Vagina (tissue), 2 donors: ENCODE measurements around the gene ITGA11.

Experiments
- POLR2A ChIP-seq, 2 donors: fragments of 450-650 bp; IDR thresholded peaks; one replicate each; pipeline ENCODE4 v1.6.1; 2017; ENCODE audit warnings: antibody characterized with exemption in 2 of 2, mild to moderate bottlenecking in 2 of 2, moderate library complexity in 2 of 2
- POLR2AphosphoS5 ChIP-seq, 2 donors: sonication (generic); formaldehyde crosslinking; IDR thresholded peaks; one replicate each; pipeline ENCODE4 v1.9.0; 2017; ENCODE audit warnings: antibody characterized with exemption in 2 of 2, mild to moderate bottlenecking in 2 of 2, low read depth in 1 of 2; ENCODE audit not compliant: insufficient read depth in 1 of 2
- TF ChIP-seq, protein P1 (sequence below), 3 experiments: fragments of 450-650 bp in 2 of 3; fragments of 200-600 bp in 1 of 3; sonication (generic) in 1 of 3; IDR thresholded peaks; one replicate each; pipeline ENCODE4 v1.5.1; 2017 to 2019; ENCODE audit warnings: antibody characterized with exemption in 3 of 3, mild to moderate bottlenecking in 2 of 3, moderate library complexity in 2 of 3

GRCh38 chr15:68311859-68312557 is 120.0 kb downstream of the ITGA11 start:
- TF ChIP-seq, protein P1, sequence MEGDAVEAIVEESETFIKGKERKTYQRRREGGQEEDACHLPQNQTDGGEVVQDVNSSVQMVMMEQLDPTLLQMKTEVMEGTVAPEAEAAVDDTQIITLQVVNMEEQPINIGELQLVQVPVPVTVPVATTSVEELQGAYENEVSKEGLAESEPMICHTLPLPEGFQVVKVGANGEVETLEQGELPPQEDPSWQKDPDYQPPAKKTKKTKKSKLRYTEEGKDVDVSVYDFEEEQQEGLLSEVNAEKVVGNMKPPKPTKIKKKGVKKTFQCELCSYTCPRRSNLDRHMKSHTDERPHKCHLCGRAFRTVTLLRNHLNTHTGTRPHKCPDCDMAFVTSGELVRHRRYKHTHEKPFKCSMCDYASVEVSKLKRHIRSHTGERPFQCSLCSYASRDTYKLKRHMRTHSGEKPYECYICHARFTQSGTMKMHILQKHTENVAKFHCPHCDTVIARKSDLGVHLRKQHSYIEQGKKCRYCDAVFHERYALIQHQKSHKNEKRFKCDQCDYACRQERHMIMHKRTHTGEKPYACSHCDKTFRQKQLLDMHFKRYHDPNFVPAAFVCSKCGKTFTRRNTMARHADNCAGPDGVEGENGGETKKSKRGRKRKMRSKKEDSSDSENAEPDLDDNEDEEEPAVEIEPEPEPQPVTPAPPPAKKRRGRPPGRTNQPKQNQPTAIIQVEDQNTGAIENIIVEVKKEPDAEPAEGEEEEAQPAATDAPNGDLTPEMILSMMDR (IDR thresholded peaks at IDR 0.05) = no peak
- no peak for TF ChIP-seq POLR2A (IDR thresholded peaks at IDR 0.05)
- no peak for TF ChIP-seq POLR2AphosphoS5 (IDR thresholded peaks at IDR 0.05; ENCODE audit: insufficient read depth in 1 of 2, low read depth in 1 of 2)
